Stimulated activated CD4-positive, alpha-beta T cell treated with anti-CD3 and anti-CD28 coated beads, TNF-alpha, amount 100 ng/mL, for 24 hours (primary cell): ENCODE results near the gene STEAP4.
"Not testable (repeated sequence)": the region's sequence is repeated elsewhere in the genome, so short reads cannot be mapped to it uniquely, and the experiment has no call there.

Experiments
- DNase-seq, 3 experiments: peaks; one replicate each; pipeline ENCODE4 v3.0.0-alpha.2; 2020; ENCODE audit warnings: low read depth in 3 of 3

Gene STEAP4

DNA sequence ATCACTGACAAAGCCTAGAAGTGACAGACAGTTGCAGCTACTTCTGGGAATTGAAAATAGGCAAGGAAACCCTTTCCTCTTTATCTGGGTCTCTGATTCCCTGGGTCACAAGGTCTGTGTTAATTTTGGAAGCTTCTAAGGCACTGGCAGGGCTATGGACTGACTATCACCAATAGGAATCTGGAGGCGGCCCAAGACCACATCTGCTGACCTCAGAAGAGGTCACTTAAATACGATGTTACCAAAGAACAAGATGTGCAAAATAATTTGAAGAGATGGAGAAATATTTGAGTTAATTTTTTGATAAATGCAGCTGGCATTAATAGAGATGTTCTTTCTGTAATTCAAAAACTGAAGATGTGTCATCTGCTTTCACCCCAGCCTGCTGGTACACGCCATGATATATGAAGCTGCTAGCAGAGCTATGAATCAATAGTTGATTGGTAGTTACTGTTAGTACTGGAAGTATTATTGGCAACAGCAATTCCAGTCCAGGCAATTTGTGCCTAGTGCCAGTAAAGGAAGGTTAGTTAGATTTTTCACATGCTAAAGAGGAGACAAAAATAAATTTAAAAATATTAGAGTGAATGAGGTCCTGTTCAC lies 5.5 kb upstream of the STEAP4 start:
- DNase-seq = no peak

DNA sequence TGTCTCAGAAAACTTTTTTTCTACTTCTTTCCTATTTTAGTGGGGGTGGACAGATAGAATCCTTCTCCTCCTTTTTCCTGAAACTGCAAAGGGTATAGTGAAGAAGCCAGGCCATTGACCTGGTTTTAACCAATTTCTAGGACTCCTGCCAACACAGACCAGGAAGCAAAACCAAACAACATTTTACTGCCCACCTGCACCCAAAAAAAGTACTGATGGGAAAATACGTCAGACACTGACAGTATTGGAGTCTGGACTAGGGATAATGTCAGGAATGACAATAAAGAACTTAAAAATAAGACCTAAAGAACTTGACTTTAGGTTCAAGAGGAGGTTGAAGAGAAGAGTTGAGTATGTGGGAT lies 5.0 kb upstream of the STEAP4 start:
- DNase-seq = no peak

DNA sequence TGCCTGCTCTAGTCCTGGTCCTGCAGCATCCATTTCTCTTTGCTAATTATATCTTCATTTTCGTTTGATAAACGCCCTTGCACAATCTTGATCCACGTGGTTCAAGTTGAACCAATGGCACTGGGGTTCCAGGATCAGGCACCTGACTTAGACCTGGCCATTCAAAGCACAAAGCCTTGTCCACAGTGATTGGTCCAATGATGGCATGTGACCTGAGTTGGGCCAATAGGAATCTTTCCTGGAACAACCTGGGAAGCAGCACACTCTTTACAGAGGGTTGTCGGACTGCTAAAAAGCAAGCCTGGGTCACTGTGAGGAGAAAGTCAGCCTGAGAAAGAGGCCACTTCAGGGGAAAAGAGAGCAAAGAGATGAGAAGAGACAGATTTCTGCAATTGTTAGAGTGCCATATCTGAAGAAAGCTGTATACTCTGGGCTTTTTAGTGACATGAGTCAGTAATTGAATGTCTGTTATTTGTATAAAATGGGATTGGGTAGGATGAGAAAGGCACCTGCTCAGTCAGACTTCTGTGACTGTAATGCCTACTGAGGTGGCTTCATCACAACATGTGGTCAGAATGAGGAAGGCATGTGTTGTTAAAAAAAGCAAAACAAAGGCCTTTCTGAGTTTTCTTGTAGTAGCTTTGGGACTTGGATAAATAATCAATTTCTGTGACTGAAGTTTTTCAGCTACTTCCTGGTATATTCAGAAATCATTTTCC lies 4.4 kb upstream of the STEAP4 start:
- DNase-seq = no peak

DNA sequence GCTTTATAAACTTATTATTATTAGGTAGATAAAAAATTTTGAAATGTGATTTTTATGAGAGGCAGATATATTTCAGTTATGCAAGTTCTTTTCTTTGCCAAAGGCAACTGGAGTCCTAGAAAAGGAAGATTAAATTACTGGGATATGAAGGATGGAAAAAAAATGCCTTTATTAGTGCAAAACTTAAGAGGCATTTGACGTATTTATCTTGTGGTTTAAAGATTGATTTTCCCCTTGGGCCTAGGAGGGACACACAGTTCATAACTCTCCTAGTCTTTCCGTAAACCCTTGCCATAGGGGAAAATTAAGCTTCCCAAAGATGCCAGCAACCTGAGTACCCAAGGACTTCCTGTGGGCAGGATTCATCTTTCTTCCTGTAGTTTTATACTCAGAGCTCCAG lies 3.1 kb upstream of the STEAP4 start:
- no peak for DNase-seq

DNA sequence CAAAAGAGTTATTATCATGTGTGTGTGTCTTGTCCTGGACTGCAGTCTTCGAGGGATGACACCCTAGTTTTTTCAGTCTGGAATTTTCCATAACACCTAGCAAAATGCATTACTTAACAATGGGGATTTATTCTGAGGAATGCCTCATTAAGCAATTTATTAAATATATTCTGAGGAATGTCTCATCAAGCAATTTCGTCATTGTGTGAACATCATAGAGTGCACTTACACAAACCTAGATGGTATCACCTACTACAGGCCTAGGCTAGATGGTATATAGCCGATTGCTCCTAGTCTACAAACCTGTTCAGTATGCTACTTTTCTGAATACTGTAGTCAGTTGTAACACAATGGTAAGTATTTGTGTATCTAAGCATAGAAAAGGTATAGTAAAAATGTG lies 1.1 kb upstream of the STEAP4 start:
- no peak for DNase-seq

DNA sequence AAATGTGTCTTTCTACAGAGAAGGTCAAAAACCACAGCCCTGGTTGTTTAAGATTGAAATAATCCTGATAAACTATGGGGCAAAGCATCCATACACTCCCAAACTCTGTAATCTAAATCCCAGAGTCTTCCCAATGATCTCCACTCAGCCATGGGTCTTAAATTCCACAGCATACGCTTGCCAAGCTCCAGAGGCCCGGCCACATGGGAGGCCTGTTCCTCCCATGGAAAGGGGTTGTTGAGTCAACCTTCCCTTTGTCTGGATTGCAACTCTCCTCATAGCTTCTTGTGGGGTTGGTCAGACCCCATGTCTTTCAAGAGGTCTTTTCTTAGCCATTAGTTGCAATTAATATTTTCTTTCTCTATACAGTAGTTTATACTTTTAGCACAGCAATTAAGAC lies 718 bp upstream of the STEAP4 start:
- DNase-seq = no peak

DNA sequence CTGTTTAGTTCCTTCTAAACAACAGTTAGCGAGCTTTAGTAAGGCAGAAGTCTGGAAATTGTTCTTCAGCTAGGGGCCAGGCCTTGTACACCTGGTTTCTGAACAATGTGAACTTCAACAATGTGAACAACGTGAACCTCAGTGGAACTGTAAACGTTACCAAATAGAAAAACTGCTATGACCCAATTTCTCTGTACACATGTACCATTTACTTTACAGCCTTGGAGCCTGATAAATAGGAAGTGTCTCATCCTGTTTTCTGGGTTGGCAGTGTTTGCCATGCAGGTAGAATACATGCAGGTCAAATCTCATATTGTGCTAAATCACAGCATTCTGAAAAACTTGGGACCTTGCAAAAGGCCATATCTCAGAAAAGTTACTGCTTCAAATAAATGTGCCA lies 1.6 kb downstream of the STEAP4 start:
- no peak for DNase-seq

DNA sequence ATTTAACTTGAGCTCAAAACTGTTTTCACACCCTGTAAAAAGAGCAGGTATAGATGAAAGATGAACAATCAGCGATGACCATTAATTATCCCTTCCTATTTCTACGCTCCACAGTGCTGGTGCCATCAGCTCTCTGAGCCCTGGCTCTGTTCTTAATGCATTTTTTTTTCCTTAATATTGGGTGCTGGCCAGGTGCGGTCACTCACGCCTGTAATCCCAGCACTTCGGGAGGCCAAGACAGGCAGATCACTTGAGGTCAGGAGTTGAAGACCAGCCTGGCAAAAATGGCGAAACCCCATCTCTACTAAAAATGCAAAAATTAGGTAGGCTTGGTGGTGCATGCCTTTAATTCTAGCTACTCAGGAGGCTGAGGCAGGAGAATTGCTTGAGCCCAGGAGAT lies 4.2 kb downstream of the STEAP4 start:
- no peak for DNase-seq

DNA sequence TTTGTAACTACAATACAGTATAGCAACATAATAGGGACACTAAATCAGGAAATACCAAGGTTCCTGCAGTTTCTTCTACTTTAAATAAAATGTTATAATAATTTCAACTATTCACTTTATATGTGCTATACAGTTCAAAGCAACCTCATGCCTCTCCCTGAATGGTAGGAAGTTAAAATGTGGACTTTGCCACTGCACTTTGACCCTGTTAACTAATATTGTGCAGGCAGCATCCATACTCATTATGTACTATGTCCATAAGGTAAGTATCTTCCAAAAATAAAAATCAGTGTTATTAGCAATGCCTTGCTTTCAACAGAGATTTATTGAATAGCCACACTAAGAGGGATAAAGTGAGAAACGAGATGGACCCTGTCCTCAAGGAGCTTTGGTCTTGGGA lies 4.8 kb downstream of the STEAP4 start:
- DNase-seq = no peak

DNA sequence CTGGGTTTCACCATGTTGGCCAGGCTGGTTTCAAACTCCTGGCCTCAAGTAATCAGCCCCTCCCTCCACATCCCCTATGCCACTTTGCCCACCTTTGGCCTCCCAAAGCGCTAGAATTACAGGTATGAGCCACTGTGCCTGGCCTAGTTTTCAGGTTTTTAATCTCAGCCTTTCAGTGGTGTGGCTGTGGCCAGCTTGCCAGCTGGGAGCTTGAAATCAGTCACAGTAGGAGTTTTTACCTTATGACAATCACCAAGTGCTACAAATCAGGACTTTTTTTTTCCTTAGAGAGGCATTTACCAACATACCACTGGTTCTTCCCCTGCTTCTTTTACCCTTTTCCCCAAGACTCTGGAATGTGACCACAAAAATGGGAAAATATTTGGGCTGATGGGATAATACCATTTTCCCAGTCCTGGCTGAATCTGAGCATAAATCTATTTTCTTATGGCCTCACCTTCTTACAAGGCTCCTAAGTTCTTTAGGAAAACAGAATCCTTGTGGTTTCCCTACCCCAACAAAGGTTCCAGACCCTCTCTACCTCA lies 6.2 kb downstream of the STEAP4 start:
- DNase-seq = no peak

DNA sequence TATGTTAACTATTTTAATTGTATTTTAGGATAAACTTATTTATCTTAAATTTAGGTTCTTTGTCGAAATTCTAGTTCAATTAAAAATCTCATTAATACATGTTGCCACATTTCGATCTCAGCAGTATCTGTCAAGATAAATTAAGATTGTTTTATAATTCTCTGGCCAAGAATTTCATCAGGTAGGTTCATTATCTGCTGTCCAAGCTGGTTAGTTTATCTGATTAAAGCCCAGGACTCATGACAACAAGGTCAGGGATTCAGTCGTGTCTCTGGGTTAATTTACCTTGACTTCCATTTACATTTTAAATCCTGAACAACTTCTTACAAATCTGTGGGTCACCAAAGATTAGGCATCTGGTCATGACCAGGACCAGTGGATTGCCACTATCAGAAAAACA lies 7.6 kb downstream of the STEAP4 start:
- DNase-seq = no peak

DNA sequence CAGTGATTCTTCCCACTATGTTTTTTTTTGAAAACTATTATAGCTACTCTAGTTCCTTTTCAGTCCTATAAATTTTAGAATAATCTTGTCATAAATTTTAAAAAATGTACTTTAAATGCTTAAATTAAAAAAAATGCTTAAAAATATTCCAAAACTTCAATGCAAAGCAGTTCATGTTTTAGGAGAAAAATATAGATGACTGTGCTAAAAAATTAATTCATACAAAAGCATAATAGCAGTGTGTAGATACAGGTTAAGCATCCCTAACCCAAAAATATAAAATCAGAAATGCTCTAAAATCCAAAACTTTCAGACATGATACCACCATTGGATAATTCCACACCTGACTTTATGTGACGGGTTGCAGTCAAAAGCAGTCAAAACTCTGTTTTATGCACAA lies 12.8 kb downstream of the STEAP4 start:
- DNase-seq = no peak

DNA sequence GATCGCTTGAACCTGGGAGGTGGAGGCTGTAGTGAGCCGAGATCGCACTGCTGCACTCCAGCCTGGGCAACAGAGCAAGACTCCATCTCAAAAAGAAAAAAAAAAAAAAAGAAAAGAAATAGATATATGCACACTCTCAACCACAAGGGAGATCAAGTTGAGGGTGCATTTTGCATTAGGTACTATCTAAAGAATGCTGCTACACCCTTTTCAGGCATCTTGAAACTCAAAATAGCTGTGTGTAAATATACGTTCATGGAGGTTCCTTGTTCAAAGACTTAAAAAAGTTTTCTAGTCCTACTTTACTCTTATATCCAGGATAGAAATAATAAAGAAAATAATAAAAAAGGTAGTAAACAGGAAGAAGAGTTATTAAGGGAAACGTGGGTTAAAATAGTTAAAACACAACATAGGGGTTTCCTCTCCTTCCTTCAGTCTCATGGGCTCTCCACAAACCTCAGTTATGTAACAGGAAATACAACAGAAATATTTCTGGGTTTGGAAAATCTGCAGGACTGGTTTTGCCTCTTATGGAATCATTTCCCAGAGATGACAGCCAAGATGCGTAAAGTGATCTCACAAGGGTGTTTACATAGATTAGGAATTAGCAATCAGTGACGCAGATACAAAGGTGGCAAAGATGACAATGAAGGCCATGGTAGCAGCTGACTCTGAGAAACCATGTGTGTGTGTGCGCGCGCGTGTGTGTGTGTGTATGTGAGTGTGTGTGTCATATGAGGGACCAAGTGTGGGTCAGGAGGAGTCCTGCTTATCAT lies 15.1 kb downstream of the STEAP4 start:
- DNase-seq = no peak

DNA sequence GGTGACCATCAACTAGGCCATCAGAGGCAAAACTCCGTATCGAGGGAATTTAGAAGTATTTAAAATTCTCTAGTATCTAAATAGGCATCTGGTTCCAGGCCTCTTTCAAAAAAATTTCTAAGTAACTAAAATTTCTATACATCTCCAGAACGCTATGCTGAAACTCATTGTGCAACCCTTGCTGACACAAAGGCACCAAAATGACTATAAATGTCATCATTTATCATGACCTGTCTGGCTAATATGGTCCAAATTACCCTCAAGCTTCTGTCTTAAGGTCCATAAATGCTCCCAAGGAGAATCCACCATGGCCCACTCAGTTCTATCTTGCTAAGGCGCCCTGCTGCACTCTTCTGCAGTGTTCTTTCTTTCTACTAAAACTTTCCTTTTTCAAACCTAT lies 16.2 kb downstream of the STEAP4 start:
- no peak for DNase-seq

DNA sequence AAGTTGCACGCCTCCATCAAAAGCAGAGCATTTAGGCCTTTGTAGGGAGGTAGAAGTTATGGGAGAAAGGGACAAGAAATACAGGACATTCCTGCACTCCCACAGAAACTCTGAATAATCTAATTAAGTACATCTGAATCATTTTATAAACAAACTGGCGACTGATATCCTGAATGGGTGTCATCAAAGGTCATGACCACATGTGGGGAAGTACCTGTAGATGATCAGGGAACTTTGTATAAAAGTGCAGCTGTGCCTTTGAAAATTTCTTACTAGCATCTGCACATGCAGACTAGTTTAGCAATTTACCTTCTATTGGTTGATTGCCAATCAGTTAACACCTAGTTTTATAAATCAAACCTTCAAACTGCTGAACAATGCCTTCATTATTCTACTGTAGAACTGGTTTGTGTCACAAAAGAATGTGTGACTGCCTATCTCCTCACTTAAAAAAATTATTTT lies 17.1 kb downstream of the STEAP4 start:
- DNase-seq = no peak

DNA sequence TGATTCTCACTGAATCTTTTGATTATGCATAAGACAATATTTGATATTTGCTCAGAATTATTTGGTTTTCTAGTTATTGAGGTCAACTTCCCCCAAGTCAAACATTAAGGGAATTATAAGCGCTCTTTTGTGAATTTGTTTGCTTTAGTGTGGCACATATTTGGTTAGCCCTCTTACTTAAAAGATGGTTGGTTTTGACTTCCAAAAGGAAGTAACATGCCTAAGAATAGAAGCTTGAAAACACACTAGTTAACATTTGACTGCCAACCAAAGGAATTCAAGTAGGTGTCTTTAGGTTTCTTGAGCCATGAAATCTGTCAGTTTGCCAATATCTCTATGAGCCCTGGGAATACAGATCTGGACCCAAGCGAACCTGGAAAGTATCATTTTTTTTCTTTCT lies 24.9 kb downstream of the STEAP4 start:
- DNase-seq = no peak

DNA sequence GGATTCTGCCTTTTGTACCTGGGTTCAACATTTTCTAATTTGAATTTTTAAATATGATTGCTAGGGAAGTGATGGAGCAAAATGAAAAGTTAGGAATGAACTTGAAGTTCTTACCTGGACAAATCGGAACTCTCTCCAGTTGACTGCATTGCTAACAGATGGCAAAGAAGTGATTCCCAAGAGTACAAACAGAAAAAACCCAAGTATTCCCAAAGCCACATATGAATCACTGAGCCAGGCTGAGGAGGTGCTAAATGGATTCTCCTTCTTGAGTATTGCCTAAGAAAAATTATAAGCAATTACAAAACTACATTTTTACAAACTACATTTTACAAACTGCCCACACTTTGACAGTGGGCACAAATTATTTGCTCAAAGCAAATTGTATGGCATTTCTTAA lies 25.9 kb downstream of the STEAP4 start:
- no peak for DNase-seq

DNA sequence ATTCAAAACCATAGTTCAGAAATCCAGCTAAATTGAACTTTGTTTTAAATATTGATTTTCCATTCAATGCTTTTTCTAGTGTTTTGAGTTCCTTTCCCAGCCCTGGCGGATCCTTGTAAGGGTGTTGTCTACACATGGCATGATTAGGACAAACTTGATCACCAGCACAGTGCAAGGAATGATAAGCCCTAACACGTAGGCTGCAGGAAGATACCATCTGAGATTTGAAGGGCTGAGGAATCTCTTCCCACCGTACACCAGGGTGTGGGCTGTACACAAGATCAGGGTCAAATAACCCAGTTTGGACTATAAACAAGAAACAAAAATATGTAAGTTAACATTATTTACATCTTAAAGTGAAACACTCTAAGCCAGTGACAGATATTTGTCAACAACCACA lies 27.4 kb downstream of the STEAP4 start:
- DNase-seq = no peak

DNA sequence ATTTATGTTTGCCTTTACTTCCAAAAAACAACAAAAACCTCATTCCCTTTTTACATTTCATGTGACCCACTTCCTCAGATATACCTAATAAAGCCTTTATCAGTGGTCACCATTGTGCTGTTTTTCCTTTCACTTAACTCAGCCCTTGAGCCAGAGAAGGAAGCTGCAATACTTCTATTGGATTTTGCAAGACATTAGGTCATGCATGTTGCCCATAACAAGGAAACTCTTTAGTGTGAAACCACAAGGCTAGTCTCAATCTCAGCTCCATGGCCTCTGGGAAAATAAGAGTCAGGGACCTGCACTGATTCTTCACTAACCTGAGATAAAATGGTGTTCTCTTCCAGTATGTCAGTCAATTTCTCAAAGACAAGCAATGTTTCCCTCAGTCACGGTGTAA lies 27.8 kb downstream of the STEAP4 start:
- no peak for DNase-seq

DNA sequence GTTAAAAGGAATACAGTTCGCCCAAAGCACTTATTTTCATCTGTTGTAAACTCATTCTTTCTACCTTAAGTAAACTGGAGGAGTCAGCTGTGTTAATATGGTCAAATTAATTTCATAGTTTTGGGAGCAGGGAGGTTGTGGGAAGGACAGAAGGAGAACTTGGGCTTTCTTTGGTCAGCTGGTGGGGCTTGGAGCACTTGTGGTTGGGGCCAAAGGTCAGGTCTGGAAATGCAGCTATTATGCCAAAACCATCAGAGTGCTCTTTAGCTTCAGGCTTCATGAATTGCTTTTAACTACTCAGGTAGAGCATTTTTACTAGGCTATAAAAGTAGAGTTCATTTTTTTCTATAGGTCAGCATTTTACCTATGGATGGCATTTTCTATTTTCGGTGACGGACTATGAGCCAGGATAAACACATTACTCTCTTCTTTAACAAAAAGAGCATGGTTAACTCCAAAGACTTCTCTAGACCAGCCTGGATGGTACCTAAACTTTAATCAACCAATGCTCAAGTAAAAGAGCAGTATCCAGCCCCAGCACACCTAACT lies 30.0 kb downstream of the STEAP4 start:
- no peak for DNase-seq

DNA sequence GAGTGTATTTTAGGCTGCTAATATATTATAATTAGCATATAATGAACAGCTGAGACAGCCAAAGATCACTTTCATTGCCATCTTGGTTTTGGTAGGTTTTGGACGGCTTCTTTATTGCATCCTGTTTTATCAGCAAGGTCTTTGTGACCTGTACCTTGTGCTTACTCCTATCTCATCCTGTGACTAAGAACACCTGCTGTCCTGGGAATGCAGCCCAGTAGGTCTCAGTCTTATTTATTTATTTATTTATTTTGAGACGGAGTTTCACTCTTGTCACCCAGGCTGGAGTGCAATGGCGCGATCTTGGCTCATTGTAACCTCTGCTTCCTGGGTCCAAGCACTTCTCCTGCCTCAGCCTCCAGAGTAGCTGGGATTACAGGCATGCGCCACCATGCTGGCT lies 31.8 kb downstream of the STEAP4 start:
- not testable (repeated sequence) for DNase-seq

DNA sequence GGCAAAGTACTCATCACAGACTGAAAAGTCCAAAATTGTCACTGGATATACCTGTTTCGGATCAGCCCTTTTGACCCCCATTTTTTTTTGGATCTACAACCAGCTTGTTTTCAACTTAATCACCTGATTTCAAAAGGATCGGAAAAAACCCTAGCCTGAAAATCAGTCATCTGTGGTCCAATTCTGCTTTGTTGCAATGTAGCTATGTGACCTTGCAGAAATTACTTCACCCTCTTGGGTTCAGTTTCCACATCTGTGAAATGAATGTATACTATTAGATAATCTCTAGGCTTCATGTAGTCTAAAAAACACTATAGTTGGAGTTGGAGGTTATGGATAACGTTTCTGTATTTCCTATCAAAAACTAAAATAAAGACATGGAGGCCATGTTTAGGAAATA lies 37.1 kb downstream of the STEAP4 start:
- no peak for DNase-seq

DNA sequence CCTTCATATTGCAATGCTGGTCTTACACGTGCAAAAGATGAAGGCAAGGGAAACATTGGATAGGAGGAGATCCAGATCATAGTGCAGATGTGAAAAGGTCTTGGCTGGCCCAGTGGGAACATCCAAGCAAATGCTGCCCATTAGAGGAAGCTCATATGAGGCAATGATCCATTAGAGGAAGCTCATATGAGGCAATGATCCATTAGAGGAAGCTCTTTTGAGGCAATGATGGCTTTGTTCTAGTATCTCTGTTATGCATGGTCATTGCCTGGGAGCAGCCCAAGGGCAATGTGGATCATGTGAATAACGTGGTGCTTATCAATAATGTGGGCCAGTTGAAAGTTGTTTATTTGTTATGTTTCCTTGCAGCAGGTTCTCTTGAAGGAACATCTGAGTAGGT lies 37.8 kb downstream of the STEAP4 start:
- DNase-seq = no peak
